ENCODE data around the gene HNF4A. TPM values are rescaled to one million over a fixed set of nuclear protein-coding genes. Genes with fewer than 3 reads are reported as not detected.

The HNF4A gene
- total and polyA plus RNA-seq, 2 of the 13 experiments (the other 11 are each of a cell fraction or from before 2014, with no cell fraction given): 80.9 to 169 TPM

DNA sequence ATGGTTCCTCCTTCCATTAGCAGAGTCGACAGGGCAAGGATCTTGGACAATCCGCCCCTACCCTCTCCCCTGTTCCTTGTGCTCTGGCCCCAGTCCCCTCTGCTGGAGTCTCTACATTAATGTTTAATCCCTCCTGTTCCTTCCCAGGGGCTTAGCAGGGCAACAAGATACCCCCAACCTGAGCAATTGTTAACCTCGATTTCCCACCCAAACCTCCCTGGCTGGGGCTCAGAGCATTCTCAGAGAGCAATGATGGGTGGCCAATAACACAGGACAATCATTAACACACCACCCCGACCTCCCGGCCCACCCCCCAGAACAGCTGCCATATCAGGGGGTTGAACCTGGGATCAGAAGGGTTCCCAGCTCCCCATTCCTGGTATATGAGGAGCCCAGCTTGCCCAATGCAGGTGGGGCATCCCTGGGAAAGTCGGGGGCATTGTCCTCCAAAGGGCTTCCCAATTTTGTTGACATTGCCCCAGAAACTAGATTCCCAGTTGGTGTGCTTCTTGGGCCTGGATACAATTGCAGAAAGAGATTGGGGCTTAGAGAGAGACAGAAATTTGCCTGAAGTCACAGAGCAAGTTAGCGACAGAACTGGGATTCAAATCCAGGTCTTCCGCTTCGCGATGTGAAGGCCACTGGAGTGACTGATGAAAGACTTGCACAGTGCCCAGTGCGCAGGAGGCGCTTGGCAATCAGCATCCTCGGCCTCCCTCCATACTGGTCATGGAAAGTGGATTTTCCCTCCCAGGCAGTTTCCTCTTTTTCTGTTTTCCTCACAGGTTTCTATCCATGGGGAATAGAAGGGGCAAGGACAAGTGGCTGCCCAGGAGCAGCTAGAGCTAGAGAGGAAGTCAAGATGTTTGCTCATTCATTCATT lies 60.6 kb downstream of the HNF4A start (continued):
- no peak for TF ChIP-seq DZIP1 (CRISPR knock-in tag; IDR thresholded peaks at IDR 0.05)
- no peak for TF ChIP-seq MTF2 (CRISPR knock-in tag; IDR thresholded peaks at IDR 0.05; ENCODE audit: borderline replicate concordance)
- no peak for TF ChIP-seq ZNF781 (CRISPR knock-in tag; IDR thresholded peaks at IDR 0.05; ENCODE audit: borderline replicate concordance, not compliant biosample characterization)
- no peak for TF ChIP-seq ZNF20 (CRISPR knock-in tag; IDR thresholded peaks at IDR 0.05)
- no peak for TF ChIP-seq U2AF2 (IDR thresholded peaks at IDR 0.05; ENCODE audit: low read depth, low read length)
- no peak for TF ChIP-seq ZNF468 (CRISPR knock-in tag; IDR thresholded peaks at IDR 0.05)
- TF ChIP-seq IKZF1 (IDR thresholded peaks at IDR 0.05): no peak
- TF ChIP-seq TEAD3 (CRISPR knock-in tag; optimal IDR thresholded peaks at IDR 0.05; ENCODE audit: borderline replicate concordance): no peak
- TF ChIP-seq, protein P1, sequence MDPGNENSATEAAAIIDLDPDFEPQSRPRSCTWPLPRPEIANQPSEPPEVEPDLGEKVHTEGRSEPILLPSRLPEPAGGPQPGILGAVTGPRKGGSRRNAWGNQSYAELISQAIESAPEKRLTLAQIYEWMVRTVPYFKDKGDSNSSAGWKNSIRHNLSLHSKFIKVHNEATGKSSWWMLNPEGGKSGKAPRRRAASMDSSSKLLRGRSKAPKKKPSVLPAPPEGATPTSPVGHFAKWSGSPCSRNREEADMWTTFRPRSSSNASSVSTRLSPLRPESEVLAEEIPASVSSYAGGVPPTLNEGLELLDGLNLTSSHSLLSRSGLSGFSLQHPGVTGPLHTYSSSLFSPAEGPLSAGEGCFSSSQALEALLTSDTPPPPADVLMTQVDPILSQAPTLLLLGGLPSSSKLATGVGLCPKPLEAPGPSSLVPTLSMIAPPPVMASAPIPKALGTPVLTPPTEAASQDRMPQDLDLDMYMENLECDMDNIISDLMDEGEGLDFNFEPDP (CRISPR knock-in tag; conservative IDR thresholded peaks at IDR 0.05): no peak
- TF ChIP-seq ZNF264 (CRISPR knock-in tag; IDR thresholded peaks at IDR 0.05): no peak
- no peak for TF ChIP-seq NRL (CRISPR knock-in tag; IDR thresholded peaks at IDR 0.05; ENCODE audit: borderline replicate concordance)
- TF ChIP-seq ZBTB33 (CRISPR knock-in tag; IDR thresholded peaks at IDR 0.05): peak; percentile 96
- TF ChIP-seq, protein P2, sequence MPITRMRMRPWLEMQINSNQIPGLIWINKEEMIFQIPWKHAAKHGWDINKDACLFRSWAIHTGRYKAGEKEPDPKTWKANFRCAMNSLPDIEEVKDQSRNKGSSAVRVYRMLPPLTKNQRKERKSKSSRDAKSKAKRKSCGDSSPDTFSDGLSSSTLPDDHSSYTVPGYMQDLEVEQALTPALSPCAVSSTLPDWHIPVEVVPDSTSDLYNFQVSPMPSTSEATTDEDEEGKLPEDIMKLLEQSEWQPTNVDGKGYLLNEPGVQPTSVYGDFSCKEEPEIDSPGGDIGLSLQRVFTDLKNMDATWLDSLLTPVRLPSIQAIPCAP (CRISPR knock-in tag; IDR thresholded peaks at IDR 0.05; ENCODE audit: low read depth): no peak
- peak; percentile 53; the same call in 1 of the 2 replicates for TF ChIP-seq ZNF605 (CRISPR knock-in tag; IDR thresholded peaks at IDR 0.05)
- TF ChIP-seq HNRNPH1 (optimal IDR thresholded peaks at IDR 0.05; ENCODE audit: low read depth, low read length): no peak
- TF ChIP-seq ZNF530 (CRISPR knock-in tag; IDR thresholded peaks at IDR 0.05; ENCODE audit: low read depth): no peak
- TF ChIP-seq ZNF460 (CRISPR knock-in tag; IDR thresholded peaks at IDR 0.05; ENCODE audit: borderline replicate concordance): no peak
- TF ChIP-seq SAFB2 (CRISPR knock-in tag; IDR thresholded peaks at IDR 0.05; ENCODE audit: borderline replicate concordance, low read depth): no peak
- TF ChIP-seq, protein P3, sequence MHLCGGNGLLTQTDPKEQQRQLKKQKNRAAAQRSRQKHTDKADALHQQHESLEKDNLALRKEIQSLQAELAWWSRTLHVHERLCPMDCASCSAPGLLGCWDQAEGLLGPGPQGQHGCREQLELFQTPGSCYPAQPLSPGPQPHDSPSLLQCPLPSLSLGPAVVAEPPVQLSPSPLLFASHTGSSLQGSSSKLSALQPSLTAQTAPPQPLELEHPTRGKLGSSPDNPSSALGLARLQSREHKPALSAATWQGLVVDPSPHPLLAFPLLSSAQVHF (CRISPR knock-in tag; IDR thresholded peaks at IDR 0.05): no peak
- peak in 1 of 2 experiments; percentile 33; a peak in 2 of 4 replicates for TF ChIP-seq POLR2A (IDR thresholded peaks at IDR 0.05; ENCODE audit: insufficient read depth in 1 of 2, low read depth in 2 of 2, low read length in 2 of 2)
- TF ChIP-seq ZBTB20 (CRISPR knock-in tag; IDR thresholded peaks at IDR 0.05; ENCODE audit: borderline replicate concordance, low read depth): no peak
- 0 out of 2 replicates have a peak, but pooled peaks have one; percentile 50 for TF ChIP-seq SRY (CRISPR knock-in tag; IDR thresholded peaks at IDR 0.05)
